ENCODE data around the gene UTP25. TPM values are rescaled to one million over a fixed set of nuclear protein-coding genes. Genes with fewer than 3 reads are reported as not detected.

The UTP25 gene
- total and polyA plus RNA-seq, 2 of the 4 experiments (the other 2 are of a cell fraction): 7.1 to 17.4 TPM

GRCh38 chr1:209860293-209860881, 32.6 kb downstream of the UTP25 start:
- H2BK5ac ChIP-seq (ENCODE audit: low read depth, low read length, poor library complexity, severe bottlenecking): no peak overlapping the region
- H2AK9ac ChIP-seq (replicated peaks; ENCODE audit: low read depth, low read length, poor library complexity): no peak overlapping the region
- WGBS, 2 experiments (ENCODE audit: extremely low coverage in 2 of 2, insufficient read length in 1 of 2): no CpG with 5 or more reads among the region's 7 CpGs
- H3K4me2 ChIP-seq (ENCODE audit: low read depth, low read length): no peak overlapping the region
- H3K4me3 ChIP-seq (ENCODE audit: insufficient read depth, low read depth, low read length): no peak overlapping the region
- no peak overlapping the region for H3K4ac ChIP-seq (ENCODE audit: low read depth, low read length)
- no peak overlapping the region for H3K9ac ChIP-seq (ENCODE audit: low read depth, low read length)
- no peak overlapping the region for H4K8ac ChIP-seq (ENCODE audit: low read depth in 2 of 2, low read length in 2 of 2)
- H4K5ac ChIP-seq (ENCODE audit: low read depth, low read length): no peak overlapping the region
- no peaks in the 10 kb centered on the region for H3K36me3 ChIP-seq (ENCODE audit: control insufficient read depth, insufficient read depth, low read length)
- BruUV-seq (replicated peaks): no TSS peak
- 0 out of 4 replicates have a peak, but pooled peaks cover 0 to 4% of the 10 kb centered on the region in 2 experiments for H3K79me1 ChIP-seq (ENCODE audit: low read depth in 1 of 2, low read length in 2 of 2)
- H2BK15ac ChIP-seq (ENCODE audit: low read depth, low read length): no peak overlapping the region
- TF ChIP-seq CTCF (conservative IDR thresholded peaks at IDR 0.05; ENCODE audit: low read depth, low read length): peak; percentile 90
- TF ChIP-seq MAFK (IDR thresholded peaks at IDR 0.05; ENCODE audit: low read depth, low read length): no peak
- no peak for TF ChIP-seq CHD1 (IDR thresholded peaks at IDR 0.05; ENCODE audit: low read depth, low read length)
- no peak for TF ChIP-seq RCOR1 (IDR thresholded peaks at IDR 0.05; ENCODE audit: insufficient replicate concordance, low read length)
- no peak for TF ChIP-seq BHLHE40 (IDR thresholded peaks at IDR 0.05; ENCODE audit: low read depth, low read length)
- TF ChIP-seq SMC3 (IDR thresholded peaks at IDR 0.05; ENCODE audit: low read depth, low read length): peak; percentile 95
- TF ChIP-seq NFE2L2 (IDR thresholded peaks at IDR 0.05; ENCODE audit: low read depth, low read length): no peak
- no peak for TF ChIP-seq MXI1 (IDR thresholded peaks at IDR 0.05; ENCODE audit: borderline replicate concordance, low read depth, low read length)
- TF ChIP-seq, protein P1, sequence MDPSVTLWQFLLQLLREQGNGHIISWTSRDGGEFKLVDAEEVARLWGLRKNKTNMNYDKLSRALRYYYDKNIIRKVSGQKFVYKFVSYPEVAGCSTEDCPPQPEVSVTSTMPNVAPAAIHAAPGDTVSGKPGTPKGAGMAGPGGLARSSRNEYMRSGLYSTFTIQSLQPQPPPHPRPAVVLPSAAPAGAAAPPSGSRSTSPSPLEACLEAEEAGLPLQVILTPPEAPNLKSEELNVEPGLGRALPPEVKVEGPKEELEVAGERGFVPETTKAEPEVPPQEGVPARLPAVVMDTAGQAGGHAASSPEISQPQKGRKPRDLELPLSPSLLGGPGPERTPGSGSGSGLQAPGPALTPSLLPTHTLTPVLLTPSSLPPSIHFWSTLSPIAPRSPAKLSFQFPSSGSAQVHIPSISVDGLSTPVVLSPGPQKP (IDR thresholded peaks at IDR 0.05; ENCODE audit: borderline replicate concordance, low read depth, low read length): no peak
- TF ChIP-seq RFX5 (IDR thresholded peaks at IDR 0.05; ENCODE audit: low read depth, low read length): no peak
- peak; percentile 87 for TF ChIP-seq RAD21 (IDR thresholded peaks at IDR 0.05; ENCODE audit: low read length)
- peak; percentile 57 for TF ChIP-seq MAZ (IDR thresholded peaks at IDR 0.05; ENCODE audit: borderline replicate concordance, low read depth, low read length)
- TF ChIP-seq USF2 (IDR thresholded peaks at IDR 0.05; ENCODE audit: low read depth, low read length): no peak
- no peak for TF ChIP-seq FOS (IDR thresholded peaks at IDR 0.05; ENCODE audit: low read depth, low read length)
- dilution Hi-C loops (cut with HindIII; ENCODE audit: low sequenced_read_pairs, unreplicated experiment) (no loop called here), in situ Hi-C loops (cut with MboI; ENCODE audit: low sequenced_read_pairs) (loop anchor here (25.0 kb wide), 1 partner anchor 452 kb away; no protein-coding TSS in a partner anchor), intact Hi-C loops (cut with micrococcal nuclease) (loop anchor here (1.0 to 5.0 kb wide), 3 partner anchors 77 to 452 kb away; no protein-coding TSS in a partner anchor)
- no peak overlapping the region for H3K27ac ChIP-seq (ENCODE audit: insufficient read depth, low read length)
- no peak overlapping the region for H2BK120ac ChIP-seq (ENCODE audit: low read depth, low read length)
- peak; percentile 86 for DNase-seq
- no peak overlapping the region for H3K23ac ChIP-seq (ENCODE audit: low read depth, low read length)
- H2AK5ac ChIP-seq (ENCODE audit: low read depth, low read length): no peak overlapping the region
- H2AFZ ChIP-seq (replicated peaks; ENCODE audit: low read length, poor library complexity): peak overlapping the region; percentile 57
- H3K4me1 ChIP-seq (ENCODE audit: control insufficient read depth, insufficient read depth, low read length): peaks cover 3% of the 10 kb centered on the region; the same call in 1 of the 2 replicates
- CTCF ChIA-PET: interaction anchor here (0.6 to 2.2 kb wide), 12 partner anchors 9 to 146 kb away, joined by 4 to 27 read pairs (median 6); no protein-coding TSS in a partner anchor
- no peak overlapping the region for H3K56ac ChIP-seq (ENCODE audit: extremely low read depth, insufficient read depth, low read length)
- no peak overlapping the region for H3K18ac ChIP-seq (ENCODE audit: low read depth, low read length)
- no peak overlapping the region for H2BK20ac ChIP-seq (ENCODE audit: low read depth, low read length)
- H4K20me1 ChIP-seq (ENCODE audit: insufficient read depth, low read length): no peaks in the 10 kb centered on the region
- 0 out of 2 replicates have a peak, but pooled peaks cover 5% of the 10 kb centered on the region for H3K9me1 ChIP-seq (ENCODE audit: insufficient read depth, low read length)
- peaks cover 2% of the 10 kb centered on the region for H3K27me3 ChIP-seq (ENCODE audit: control insufficient read depth, insufficient read depth, low read length)
- no peak overlapping the region for H3K14ac ChIP-seq (replicated peaks; ENCODE audit: low read depth, low read length)
- ATAC-seq (ENCODE audit: low read depth): peak; percentile 96
- POLR2A ChIA-PET (ENCODE audit: unreplicated experiment): no interaction called here
- no peak overlapping the region for H4K91ac ChIP-seq (ENCODE audit: insufficient read depth, low read depth, low read length)
- H3K9me3 ChIP-seq (ENCODE audit: control insufficient read depth, insufficient read depth, low read length): no peaks in the 10 kb centered on the region
